CD4-positive, alpha-beta T cell treated with Interleukin-17A for 1 hour (primary cell): ENCODE results near the gene AGAP1.

ENCODE experiments used
- DNase-seq: peaks from one replicate; pipeline ENCODE4 v3.0.0-alpha.2; 2020

The AGAP1 gene

GRCh38 chr2:235511187-235511661 is 17.4 kb downstream of the AGAP1 start:
- DNase-seq, result no peak

GRCh38 chr2:235511751-235512698 is 18.2 kb downstream of the AGAP1 start:
- no peak for DNase-seq

GRCh38 chr2:235512699-235513053 is 18.8 kb downstream of the AGAP1 start:
- no peak for DNase-seq

- DNase-seq, result no peak
These were observed 20.3 kb downstream of the AGAP1 start for GRCh38 chr2:235513984-235514626.

- DNase-seq, result no peak
These were observed 21.0 kb downstream of the AGAP1 start for GRCh38 chr2:235514627-235515363.

- no peak for DNase-seq
These were observed 21.5 kb downstream of the AGAP1 start for GRCh38 chr2:235515364-235515742.

GRCh38 chr2:235515821-235516220 is 22.0 kb downstream of the AGAP1 start:
- no peak for DNase-seq

- no peak for DNase-seq
These were observed 22.4 kb downstream of the AGAP1 start for GRCh38 chr2:235516257-235516656.

GRCh38 chr2:235518322-235519090 is 24.7 kb downstream of the AGAP1 start:
- no peak for DNase-seq

GRCh38 chr2:235520787-235521186 is 26.9 kb downstream of the AGAP1 start:
- DNase-seq, result no peak

- no peak for DNase-seq
These were observed 28.0 kb downstream of the AGAP1 start for GRCh38 chr2:235521844-235522243.

GRCh38 chr2:235523021-235523420 is 29.2 kb downstream of the AGAP1 start:
- DNase-seq, result no peak

- DNase-seq, result no peak
These were observed 29.8 kb downstream of the AGAP1 start for GRCh38 chr2:235523486-235524150.

- no peak for DNase-seq
These were observed 32.3 kb downstream of the AGAP1 start for GRCh38 chr2:235526166-235526565.

- DNase-seq, result no peak
These were observed 34.1 kb downstream of the AGAP1 start for GRCh38 chr2:235527806-235528469.

GRCh38 chr2:235529621-235530020 is 35.8 kb downstream of the AGAP1 start:
- DNase-seq, result no peak

GRCh38 chr2:235530735-235531134 is 36.9 kb downstream of the AGAP1 start:
- no peak for DNase-seq

- DNase-seq, result no peak
These were observed 38.5 kb downstream of the AGAP1 start for GRCh38 chr2:235532307-235532706.

GRCh38 chr2:235533198-235533597 is 39.4 kb downstream of the AGAP1 start:
- DNase-seq, result no peak

GRCh38 chr2:235533616-235534385 is 40.0 kb downstream of the AGAP1 start:
- DNase-seq, result no peak
